OCI-M2 (cell line): Measurements from ENCODE around the gene TBC1D16.

ENCODE experiments used
- DNase-seq: peaks from one replicate; lab custom pipeline; 2025; ENCODE audit not compliant: unreplicated experiment; lab: John Stamatoyannopoulos, UW

The TBC1D16 gene

DNA sequence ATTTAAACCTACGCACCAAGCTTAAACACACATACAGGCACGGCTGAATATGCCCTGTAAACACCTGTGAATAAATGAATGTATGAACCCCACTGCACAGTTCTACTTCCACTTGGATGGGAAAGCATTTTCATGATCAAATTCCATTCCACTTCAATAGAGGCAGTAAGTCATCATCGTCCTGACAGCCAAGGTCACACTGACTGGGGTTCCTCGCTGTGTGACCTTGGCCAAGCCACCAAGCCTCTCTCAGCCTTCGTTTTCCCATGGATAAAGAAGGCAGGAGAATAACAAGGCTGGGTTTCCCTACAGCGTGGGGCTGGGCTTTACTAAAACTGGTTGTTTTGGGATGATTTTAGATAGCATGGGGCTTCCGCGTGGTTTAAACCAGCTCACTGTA lies 82.8 kb downstream of the TBC1D16 start:
- no peak for DNase-seq

DNA sequence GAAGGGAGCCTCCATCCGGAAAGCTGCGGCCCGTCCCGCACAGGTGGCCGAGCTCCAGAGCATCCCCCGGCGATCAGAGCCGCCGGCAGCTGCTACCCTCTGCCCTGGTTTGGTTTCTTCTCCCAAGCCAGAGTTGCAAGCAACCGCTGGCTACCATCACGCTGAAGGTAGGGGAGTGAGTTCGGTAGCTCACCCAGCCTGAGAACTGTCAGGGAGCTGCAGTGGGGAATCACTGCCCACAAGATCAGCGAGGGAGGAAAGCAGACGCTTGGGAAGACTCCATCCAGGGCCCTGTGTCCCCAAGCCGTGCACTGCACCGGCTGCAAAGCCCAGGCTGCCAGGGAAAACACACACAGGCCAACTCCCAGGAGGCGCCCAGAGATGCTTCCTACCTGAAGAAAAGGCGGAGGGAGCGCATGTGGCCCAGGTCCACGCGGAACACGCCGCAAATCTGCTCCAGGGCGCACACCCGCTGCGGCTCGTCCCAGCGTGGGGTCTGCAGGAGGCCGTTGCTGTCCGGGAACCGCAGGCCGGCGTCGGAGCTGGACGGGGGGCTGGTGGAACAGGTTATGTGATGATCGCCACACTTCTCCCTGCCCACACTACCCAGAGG lies 83.3 kb downstream of the TBC1D16 start:
- DNase-seq = no peak

DNA sequence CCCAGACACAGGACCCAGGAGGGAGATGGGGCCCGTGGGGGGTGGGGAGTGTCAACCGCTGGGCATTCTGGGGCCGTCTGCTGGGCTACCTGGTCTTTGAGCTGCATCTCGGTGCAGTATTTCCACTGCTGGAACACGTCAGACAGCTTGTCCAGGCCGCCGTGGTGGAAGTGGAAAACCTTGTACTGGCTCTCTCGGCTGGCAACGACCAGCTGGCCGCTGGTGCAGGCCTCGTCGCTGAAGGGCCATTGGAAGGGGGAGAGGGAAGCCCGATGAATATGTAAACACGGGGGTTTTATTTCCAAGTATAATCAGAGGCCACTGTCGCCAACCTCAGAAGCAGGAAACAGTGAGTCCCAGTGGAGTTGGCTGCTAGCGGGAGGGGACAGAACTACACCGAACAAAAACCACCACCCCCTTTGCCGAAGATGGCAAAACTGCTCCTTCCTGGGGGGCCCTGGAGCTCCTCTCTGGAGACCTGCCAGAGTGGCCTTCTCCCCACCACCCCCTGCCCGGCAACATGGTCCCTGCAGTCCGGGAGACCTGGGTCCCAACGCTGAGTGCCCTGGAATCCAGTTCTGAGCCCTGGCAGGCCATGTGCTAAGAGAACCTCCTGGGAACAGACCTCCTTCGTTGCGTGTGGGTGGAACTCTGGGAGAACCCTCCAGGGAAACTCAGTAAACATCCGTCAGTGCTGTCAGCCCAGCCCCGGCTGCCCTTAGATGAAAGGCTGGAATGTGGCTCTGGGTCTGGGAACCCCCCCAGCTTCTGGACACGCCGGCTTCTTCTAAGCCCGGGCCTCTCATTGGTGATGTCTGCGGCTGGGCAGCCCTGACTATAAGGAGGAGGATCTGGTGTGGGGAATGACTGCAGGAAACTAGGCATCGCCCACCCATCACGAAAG lies 84.1 kb downstream of the TBC1D16 start:
- no peak for DNase-seq

DNA sequence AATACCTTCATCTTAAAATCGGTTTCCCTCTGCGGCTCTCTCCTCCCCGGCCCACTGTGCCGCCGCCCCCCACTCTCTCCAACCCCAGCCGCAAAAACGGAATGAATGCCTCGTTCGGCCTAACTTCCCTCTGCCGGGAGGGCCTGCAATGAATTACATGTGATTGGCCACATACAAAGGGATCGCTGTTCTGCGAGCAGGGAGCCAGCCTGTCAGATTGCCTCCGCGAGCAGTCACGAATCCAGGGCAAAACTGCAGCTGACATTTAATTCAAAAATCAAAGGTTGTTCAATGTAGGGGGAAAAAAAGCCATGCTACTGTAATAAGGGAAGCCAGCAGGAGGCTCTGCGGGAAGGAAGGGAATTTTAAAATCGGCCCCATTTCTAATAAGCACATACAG lies 84.9 kb downstream of the TBC1D16 start:
- DNase-seq = no peak

DNA sequence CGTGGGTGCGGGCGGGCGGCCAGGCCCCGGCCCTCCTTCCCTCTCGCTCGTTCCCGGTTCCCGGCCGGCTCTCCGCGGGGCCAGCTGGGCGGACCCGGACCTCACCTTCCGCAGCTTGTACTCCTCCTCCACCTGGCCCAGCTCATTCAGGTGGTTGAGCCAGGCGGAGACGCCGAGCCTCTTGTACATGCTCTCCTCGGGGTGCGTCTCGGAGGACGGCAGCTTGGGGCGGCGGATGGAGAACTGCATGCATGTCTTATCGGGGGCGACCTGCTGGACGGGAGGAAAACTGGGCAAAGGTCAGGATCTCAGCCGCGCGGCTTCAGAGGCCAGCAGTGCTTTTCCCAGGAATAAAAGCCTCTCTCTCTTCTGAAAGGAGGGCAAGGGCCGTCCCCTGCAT lies 85.4 kb downstream of the TBC1D16 start:
- DNase-seq = no peak

DNA sequence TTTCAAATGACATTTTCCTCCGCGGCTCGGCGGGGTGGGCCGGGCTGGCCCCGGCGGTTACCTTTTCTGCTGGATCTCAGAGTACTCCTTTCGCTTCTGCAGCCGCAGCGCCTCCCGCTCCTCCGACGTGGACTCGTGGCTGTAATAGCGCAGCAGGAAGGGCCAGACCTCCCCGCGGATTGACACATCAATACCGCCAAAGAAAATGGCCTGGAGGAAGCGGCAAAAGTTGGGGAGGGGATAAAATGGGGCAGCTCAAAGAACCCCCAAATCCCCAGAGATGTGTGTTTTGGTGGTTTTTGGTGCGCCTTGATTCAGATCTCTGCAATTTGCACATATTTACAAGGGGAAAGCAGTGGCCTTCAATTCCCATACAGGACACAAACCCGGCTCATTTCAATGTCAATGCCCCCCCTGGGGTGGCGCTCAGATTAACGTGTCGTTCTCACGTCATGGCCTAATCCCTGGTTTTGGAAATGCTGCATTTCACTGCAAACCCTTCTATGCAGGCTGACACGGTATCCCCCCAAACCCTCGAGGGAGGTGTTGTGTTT lies 85.9 kb downstream of the TBC1D16 start:
- no peak for DNase-seq

DNA sequence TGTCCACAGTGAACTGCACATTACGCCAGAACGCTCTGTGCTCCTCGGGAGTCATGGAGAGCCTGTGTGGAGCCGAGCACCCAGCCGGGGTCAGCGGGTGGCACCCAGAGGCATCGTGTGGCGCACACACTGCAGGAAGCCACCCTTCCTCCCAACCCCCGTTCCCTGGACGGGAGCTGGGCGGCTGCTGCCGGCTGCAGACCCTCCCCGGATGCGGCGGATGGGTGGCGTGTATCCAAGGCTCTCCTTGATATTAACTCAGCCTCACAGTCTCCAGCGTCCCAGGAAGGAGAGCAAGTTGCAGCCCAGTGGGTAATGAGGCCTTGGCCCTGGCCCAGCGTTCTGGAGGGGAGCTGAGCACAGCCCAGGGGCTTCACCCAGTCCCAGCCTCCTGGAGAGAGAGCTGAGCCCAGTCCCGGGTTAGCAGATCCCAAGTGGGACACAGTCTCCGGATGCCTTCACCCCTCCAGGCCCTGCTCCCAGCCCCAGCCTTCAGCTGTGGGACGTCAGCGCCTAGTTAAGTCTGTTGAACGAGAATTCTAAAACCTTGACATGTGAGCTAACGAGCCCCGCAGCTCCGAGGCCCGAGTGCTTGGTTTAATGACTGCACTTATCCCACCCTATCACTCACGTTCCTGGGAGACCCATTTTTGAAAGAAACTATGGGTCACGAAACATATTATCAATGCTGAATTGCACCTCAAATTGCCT lies 86.6 kb downstream of the TBC1D16 start:
- DNase-seq = no peak

DNA sequence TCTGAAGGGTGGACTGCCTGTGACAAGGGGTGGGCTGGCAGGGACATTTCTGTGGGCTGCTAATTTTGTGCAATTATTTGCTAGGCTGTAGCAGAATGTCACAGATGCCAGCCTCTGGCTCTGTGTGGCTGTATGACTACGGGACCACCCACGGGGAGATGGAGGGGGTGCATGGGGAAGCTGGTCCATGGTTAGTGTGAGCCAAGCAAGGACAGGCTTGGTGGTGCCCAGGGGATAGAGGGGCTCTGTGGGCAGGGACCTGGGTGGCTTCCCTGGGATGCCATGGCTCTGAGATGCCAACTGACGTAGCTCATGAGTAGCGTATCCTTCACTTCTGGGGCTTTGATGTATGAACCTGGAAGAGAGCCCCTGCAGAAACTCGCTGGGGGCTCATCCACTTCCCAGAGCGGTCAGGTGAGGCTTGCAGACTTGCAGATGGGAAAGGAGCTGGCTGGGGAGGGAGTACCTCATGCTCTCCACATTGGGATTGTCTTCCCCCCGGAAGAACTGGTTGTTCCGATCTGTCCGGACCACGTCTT lies 87.2 kb downstream of the TBC1D16 start:
- DNase-seq = no peak

DNA sequence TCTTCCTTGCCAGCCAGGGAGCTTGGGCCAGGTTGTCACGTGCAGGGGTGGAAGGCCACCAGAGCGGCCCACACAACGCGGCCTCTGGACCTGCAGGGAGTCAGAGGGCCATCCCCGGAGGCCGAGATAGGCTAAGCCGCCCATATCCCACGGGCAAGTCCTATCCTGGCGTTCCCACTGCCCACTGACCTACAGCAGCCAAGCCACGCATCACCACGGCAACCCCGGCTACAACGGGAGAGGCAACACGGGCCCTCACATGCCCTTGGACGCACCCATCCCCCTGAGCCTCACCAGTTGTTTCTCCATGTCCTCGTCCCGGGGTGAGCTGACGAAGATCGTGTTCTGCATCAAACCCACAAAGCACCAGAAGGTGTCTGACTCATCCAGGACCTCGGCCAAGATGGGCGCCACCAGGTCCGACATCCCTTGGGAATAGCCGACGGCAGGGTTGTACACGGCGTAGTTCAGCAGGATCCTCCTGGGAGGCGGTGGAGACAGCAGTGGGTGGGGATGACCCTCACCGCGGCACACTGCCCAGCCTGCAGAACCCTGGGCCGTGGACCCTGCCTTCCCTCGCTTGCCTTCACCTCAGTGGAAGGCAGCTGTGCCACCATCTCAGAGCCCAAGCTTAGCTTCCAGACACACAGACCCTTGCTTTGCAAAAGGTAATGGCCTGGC lies 88.2 kb downstream of the TBC1D16 start:
- no peak for DNase-seq

DNA sequence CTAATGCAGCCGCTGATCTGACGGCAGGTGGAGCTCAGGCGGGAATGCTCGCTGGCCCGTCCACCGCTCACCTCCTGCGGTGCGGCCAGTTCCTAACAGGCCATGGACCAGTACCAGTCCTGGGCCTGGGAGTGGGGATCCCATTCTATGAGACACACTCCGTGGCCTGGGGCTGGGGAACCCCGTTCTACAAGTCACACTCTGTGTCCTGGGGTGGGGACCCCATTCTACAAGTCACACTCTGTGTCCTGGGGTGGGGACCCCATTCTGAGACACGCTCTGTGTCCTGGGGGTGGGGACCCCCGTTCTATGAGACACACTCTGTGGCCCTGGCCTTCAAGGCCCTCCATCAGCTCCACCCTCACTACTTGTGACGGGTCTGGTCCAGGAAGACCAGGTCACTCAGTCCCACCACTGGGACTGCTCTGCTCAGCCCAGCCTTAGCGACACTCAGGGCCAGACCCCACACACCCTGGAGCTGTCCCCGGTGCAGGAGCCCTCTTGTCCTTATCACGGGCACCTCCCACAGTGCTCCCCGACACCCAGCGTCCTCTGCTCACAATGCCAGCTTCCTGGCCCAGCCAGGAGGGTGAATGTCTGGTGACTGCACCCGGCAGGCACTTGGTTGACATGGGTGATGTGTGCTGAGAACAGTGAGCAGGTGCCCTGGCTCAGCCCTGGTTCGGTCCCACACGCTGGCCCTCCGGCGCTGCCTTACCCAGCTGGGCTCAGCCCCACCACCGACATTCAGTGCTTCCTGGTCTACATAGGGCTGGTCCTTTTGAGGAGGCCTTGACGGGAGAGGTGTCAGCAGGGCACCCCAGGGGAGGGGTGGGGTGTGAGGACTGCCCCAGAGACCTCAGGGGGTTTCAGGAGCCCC lies 89.1 kb downstream of the TBC1D16 start:
- DNase-seq = no peak

DNA sequence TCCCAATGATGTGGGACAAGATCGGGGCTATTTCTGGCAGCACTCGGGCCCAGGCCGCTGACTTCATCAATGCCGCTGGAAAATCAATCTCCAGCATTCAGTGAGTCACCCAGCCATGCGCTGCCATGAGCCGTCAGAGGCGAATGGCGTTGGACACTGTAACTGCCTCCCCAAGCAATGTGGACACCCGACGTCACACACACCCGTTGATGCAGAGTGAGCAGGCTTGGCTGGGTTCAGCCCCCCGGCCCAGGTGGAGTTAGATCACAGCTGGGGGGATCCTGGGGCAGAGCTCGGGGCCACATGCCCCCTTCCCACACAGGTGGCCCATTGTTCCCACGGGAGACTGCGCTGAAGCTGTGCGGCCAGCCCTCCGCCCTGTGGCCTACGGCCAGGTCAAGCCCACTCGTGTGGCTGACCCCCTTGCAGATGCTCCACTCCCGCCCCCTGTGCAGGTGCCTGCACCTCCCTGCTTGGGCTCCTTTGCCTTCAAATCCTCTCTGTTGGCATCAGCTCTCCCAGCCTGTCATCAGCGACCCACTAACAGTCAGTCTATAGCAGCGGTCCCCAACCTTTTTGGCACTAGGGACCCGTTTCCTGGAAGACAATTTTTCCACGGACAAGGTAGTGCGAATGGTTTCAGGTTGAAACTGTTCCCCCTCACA lies 89.9 kb downstream of the TBC1D16 start:
- DNase-seq = no peak

DNA sequence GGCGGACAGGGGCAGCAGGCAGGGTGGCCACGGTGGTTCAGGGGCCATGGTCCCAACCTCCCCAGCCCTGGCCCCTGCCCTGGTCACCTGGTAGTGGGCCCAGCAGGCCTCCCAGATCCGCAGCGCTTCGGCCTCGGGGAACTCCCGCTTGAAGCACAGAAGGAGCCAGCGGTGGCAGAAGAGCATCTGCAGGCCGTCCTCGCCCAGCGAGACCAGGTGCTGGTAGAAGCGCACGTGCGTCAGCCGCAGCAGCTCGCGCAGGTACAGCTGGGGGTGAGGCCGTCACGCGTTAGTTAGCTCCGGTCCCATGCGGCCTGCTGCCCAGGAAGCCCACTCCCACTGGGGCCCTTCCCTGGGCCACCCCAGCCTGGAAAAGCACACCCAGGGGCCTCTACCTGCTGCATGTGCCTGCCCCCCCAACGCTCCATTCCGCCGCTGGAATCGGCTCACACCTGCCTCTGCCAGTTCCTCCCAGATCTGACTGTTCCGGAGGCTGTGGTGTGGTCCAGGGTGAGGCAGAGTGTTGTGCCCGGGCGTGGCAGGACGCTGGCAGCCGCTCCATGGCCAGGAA lies 90.8 kb downstream of the TBC1D16 start:
- no peak for DNase-seq

DNA sequence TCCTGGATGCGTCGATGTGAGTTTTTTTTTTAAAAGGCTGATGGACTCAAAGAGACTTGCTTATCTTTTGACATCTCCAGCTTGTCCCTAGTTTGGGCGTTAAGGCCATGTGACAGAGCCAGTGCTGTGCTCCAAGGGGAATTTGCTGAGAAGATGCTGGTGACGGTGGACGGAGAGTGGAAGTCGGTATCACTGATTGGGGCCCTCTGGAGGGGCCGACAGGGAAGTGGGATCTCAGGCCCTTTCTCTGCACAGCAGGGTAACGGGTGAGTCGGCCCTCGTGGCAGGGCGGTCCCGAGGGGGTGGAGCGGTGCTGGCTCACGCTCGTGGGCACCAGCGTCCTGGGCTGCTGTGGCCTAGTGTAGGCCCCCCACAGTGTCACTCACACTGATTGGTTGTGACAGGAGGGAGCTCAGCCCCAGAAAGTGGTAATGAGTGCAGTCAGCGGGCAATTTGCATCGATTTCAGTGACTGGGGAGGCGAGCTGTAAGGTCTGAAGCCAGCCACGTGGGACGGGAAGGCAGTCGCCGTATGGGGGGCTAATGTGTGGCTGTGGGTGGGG lies 91.3 kb downstream of the TBC1D16 start:
- DNase-seq = no peak

DNA sequence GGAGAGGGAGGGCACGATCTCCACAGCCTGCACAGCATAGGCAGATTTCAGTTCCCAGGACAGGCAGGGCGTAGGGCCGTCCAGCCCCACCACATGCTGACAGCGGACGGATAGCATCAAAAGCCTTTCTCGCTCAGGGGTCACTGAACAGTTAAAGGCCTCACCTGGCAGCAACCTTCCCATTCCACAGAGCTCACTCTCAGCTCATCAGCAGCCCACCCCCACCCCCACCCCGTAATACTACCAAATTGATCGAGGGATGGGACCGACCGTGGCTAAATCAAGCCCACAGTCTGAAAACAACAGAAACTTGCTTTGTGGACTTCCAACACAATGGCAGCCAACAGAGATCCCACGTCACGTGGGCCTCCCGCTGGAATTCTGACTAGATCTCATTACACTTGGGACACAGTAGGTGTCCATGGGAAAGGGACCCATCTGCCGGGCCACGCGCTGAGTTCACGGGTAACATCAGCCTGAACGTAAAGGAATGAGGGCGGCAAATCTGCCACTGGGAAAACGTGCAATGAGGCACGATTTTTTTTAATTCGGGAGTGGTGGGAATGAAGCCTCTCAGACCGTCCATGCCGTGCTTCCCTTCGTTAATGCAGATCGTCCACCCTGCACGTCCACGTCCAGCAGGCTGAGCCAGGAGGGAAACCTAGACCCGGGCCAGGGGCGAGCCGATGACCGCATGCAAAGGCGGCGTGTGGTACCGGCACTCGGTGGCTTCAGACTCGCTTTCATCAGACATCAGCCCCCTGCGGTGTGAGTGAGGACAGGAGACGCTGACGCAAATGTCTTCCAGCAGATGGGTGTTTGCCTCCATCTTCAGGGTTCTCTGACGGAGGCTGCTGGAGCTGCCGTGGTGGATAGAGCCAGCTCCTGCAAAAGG lies 92.1 kb downstream of the TBC1D16 start:
- DNase-seq = no peak

DNA sequence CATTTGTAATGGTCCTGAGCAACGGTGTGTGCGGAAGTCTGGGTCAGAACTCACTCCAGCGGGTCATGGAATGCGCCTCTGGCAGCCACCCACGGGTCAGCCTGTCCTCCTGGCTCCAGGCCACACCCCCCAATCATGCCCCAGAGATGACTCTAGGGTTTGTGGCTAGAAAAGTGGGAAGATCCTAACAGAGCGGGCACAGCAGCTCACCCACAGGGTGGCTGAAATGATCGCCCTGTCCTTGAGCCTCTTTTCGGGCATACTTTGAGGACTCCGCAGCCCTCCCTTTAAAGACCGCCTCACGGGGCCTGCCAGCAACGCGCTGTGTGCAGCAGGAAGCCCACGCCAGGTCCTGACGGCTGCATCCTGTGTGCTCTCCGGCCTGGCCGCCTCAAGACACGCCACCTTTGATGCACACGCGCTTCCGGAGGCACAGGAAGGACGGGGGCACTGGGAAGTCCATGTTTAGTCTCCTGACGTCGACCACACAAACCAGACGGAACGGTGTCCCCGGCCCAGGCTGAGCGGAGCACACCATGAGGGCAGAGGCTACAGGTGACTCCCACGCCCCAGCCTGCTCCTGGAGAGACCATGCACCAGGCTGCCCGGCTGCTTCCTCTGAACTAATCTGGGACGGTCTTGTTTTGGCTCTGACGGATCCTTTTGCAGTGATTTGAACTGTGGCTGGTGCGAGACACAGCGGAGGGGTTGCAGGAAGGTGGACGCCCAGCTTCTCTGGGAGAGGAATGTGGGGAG lies 92.9 kb downstream of the TBC1D16 start:
- no peak for DNase-seq

DNA sequence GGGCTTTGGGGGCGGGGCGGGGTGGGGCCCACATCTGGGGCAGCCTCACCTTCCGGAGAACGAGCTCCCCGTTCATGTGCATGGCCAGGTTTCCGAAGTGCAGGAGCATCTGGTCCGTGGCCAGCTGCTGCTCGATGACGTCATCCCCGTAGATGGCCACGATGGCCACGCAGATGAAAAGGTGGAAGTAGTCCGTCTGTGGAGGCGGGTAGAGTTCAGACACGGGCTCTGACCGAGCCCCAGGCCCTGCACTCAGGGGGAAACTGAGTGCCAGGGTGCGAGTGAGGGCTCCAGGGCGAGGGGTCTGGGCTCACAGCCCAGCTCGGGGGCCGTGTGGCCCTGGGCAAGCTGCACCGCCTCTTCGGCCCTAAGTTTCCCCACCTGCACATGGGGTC lies 93.7 kb downstream of the TBC1D16 start:
- DNase-seq = no peak
